A549 (cell line): ENCODE measurements around the gene SAMD13. TPM values are rescaled to one million over a fixed set of nuclear protein-coding genes. Genes with fewer than 3 reads are reported as not detected.

Experiments used
- ATAC-seq, 2 experiments: fragments of 200-7000 bp in 1 of 2; fragments of >200 bp in 1 of 2; cut with Nextera tagmentation in 1 of 2; cut with Tn5 transposase in 1 of 2; 3 replicates each; pipeline versions ENCODE4 v1.8.0 to v1.9.1; 2018 to 2020; ENCODE audit warnings: mild to moderate bottlenecking in 1 of 2, moderate library complexity in 1 of 2
- CTCF ChIA-PET: fragments of 300-600 bp; sonication (Branson Sonifier 250); formaldehyde crosslinking; extraction: SDS; loops from one replicate; lab custom pipeline; 2021; ENCODE audit warnings: antibody characterized with exemption, inconsistent platforms; lab: Yijun Ruan, JAX
- POLR2A ChIA-PET: fragments of 350-600 bp; formaldehyde crosslinking; extraction: SDS; loops from one replicate; lab custom pipeline; 2021; ENCODE audit warnings: antibody characterized with exemption, inconsistent platforms; lab: Yijun Ruan, JAX
- DNase-seq, 2 experiments: peaks; one replicate each; pipeline versions ENCODE4 v3.0.0 to v3.0.0-alpha.2; 2011 to 2016; ENCODE audit warnings: low read depth in 1 of 2, low spot score in 1 of 2
- FAIRE-seq: peaks from 2 replicates; lab custom pipeline; 2011; peaks lifted over from hg19 to GRCh38; lab: Jason Lieb, UNC
- H3K27ac ChIP-seq, 2 experiments: fragments of >200 bp; sonication (Bioruptor Twin); formaldehyde crosslinking; 3 replicates each; pipeline ENCODE4 v1.5.1; 2016 to 2017
- H3K4me1 ChIP-seq: fragments of >200 bp; sonication (Bioruptor Twin); formaldehyde crosslinking; 3 replicates; pipeline ENCODE4 v1.6.1; 2016
- H3K4me2 ChIP-seq: fragments of >200 bp; sonication (Bioruptor Twin); formaldehyde crosslinking; 3 replicates; pipeline ENCODE4 v1.6.1; 2016
- H3K4me3 ChIP-seq: fragments of >200 bp; sonication (Bioruptor Twin); formaldehyde crosslinking; 3 replicates; pipeline ENCODE4 v1.5.1; 2016
- H3K9me3 ChIP-seq: fragments of >200 bp; sonication (Bioruptor Twin); formaldehyde crosslinking; 3 replicates; pipeline ENCODE4 v1.6.1; 2016
- CBX8 ChIP-seq: fragments of 200-600 bp; sonication (generic); IDR thresholded peaks from 2 replicates; pipeline ENCODE4 v1.6.1; 2016
- CEBPB ChIP-seq, 2 experiments: fragments of >200 bp in 1 of 2; sonication (Bioruptor Twin) in 1 of 2; formaldehyde crosslinking in 1 of 2; IDR thresholded peaks; 2 replicates each; pipeline ENCODE4 v1.6.1; 2012 to 2016
- E2F6 ChIP-seq: IDR thresholded peaks from 2 replicates; pipeline ENCODE4 v1.6.1; 2012; ENCODE audit warnings: low read depth, borderline replicate concordance
- EHF ChIP-seq: fragments of 250-450 bp; sonication (Bioruptor Pico); IDR thresholded peaks from 2 replicates; pipeline ENCODE4 v1.5.0; 2020; ENCODE audit warnings: mild to moderate bottlenecking
- ESRRA ChIP-seq: fragments of 150-350 bp; IDR thresholded peaks from 2 replicates; pipeline ENCODE4 v1.6.1; 2014; ENCODE audit warnings: mild to moderate bottlenecking, low read length, borderline replicate concordance
- FOSL2 ChIP-seq, 2 experiments: fragments of 450-650 bp in 1 of 2; fragments of >200 bp in 1 of 2; sonication (Bioruptor Twin) in 1 of 2; formaldehyde crosslinking; IDR thresholded peaks; 2 replicates each; pipeline versions ENCODE4 v1.5.0 to v1.6.1; 2016 to 2020; ENCODE audit warnings: mild to moderate bottlenecking in 1 of 2, moderate library complexity in 1 of 2
- GATA3 ChIP-seq: IDR thresholded peaks from 2 replicates; pipeline ENCODE4 v1.6.1; 2012; ENCODE audit warnings: borderline replicate concordance
- HDAC2 ChIP-seq: fragments of 200-600 bp; sonication (generic); IDR thresholded peaks from 2 replicates; pipeline ENCODE4 v1.6.1; 2016
- HEYL ChIP-seq: fragments of 250-450 bp; sonication (Bioruptor Pico); IDR thresholded peaks from 2 replicates; pipeline ENCODE4 v1.8.0; 2021; ENCODE audit warnings: mild to moderate bottlenecking, moderate library complexity
- HMGXB4 ChIP-seq: fragments of 250-450 bp; sonication (Bioruptor Pico); IDR thresholded peaks from 2 replicates; pipeline ENCODE4 v1.5.0; 2021; ENCODE audit warnings: mild to moderate bottlenecking, moderate library complexity, borderline replicate concordance
- HOXB5 ChIP-seq: fragments of 250-450 bp; sonication (Bioruptor Pico); IDR thresholded peaks from 2 replicates; pipeline ENCODE4 v1.5.0; 2020; ENCODE audit warnings: mild to moderate bottlenecking, moderate library complexity
- JUN ChIP-seq, 2 experiments: fragments of >200 bp; sonication (Bioruptor Twin); formaldehyde crosslinking; IDR thresholded peaks; 2 replicates in 1 of 2; 3 replicates in 1 of 2; pipeline ENCODE4 v1.6.1; 2016 to 2017
- JUNB ChIP-seq: fragments of >200 bp; sonication (Bioruptor Twin); formaldehyde crosslinking; IDR thresholded peaks from 2 replicates; pipeline ENCODE4 v1.6.1; 2016
- MAFK ChIP-seq: fragments of 450-650 bp; IDR thresholded peaks from 2 replicates; pipeline ENCODE4 v1.6.1; 2014; ENCODE audit not compliant: partially characterized antibody
- NR3C1 ChIP-seq: fragments of >200 bp; sonication (Bioruptor Twin); formaldehyde crosslinking; IDR thresholded peaks from 3 replicates; pipeline ENCODE4 v1.6.1; 2017
- PHF8 ChIP-seq: fragments of 200-600 bp; sonication (generic); IDR thresholded peaks from 2 replicates; pipeline ENCODE4 v1.6.1; 2016; ENCODE audit warnings: low read depth, mild to moderate bottlenecking, antibody characterized with exemption, moderate library complexity, borderline replicate concordance
- POLR2A ChIP-seq: IDR thresholded peaks from 2 replicates; pipeline ENCODE4 v1.6.1; 2012; ENCODE audit warnings: mild to moderate bottlenecking, low read length
- POLR2AphosphoS2 ChIP-seq: conservative IDR thresholded peaks from 2 replicates; pipeline ENCODE4 v1.6.1; 2012; ENCODE audit warnings: low read length, improper control_type of control experiment, inconsistent platforms
- RCOR1 ChIP-seq: fragments of 150-350 bp; IDR thresholded peaks from 2 replicates; pipeline ENCODE4 v1.6.1; 2014; ENCODE audit warnings: antibody characterized with exemption, low read length, low read depth
- RFX5 ChIP-seq: fragments of 450-650 bp; IDR thresholded peaks from 2 replicates; pipeline ENCODE4 v1.7.1; 2014; ENCODE audit warnings: antibody characterized with exemption, mild to moderate bottlenecking, moderate library complexity
- SREBF2 ChIP-seq: fragments of 450-650 bp; IDR thresholded peaks from 2 replicates; pipeline ENCODE4 v1.6.1; 2014; ENCODE audit warnings: mild to moderate bottlenecking, moderate library complexity
- TFCP2L1 ChIP-seq: fragments of 250-450 bp; sonication (Bioruptor Pico); IDR thresholded peaks from 2 replicates; pipeline ENCODE4 v1.5.0; 2021; ENCODE audit warnings: mild to moderate bottlenecking
- TP53 ChIP-seq: fragments of 250-450 bp; sonication (Bioruptor Pico); IDR thresholded peaks from 2 replicates; pipeline ENCODE4 v1.5.0; 2021; ENCODE audit warnings: mild to moderate bottlenecking, moderate library complexity
- ZNF302 ChIP-seq: fragments of 250-450 bp; sonication (Bioruptor Pico); IDR thresholded peaks from 2 replicates; pipeline ENCODE4 v1.9.0; 2021; ENCODE audit warnings: inconsistent platforms, mild to moderate bottlenecking, moderate library complexity
- whole genome bisulfite sequencing: methylation state at CpG from one replicate; pipeline ENCODE4 v1.1.6; 2017; ENCODE audit errors: missing lambda C conversion rate; 5-methylcytosine and 5-hydroxymethylcytosine counted together
- polyA plus RNA-seq, 4 experiments: library from polyadenylated mRNA; depleted of rRNA in 3 of 4; stranded (reverse); fragments of >200 nt; fragmentation: RNase III in 1 of 4; extraction: RNeasy Plus Mini Kit Qiagen cat#74134 plus additional on column Dnase treatment in 1 of 4; gene quantifications; 2 replicates in 3 of 4; 3 replicates in 1 of 4; pipeline ENCODE4 v1.2.3, GENCODE V29; 2011 to 2017
- TF ChIP-seq, protein P1 (sequence below): fragments of >200 bp; sonication (Bioruptor Twin); formaldehyde crosslinking; IDR thresholded peaks from 3 replicates; pipeline ENCODE4 v1.6.1; 2016
- TF ChIP-seq, protein P2 (sequence below): fragments of >200 bp; sonication (Bioruptor Twin); formaldehyde crosslinking; IDR thresholded peaks from 2 replicates; pipeline ENCODE4 v1.6.1; 2016
- TF ChIP-seq, protein P3 (sequence below): IDR thresholded peaks from 2 replicates; pipeline ENCODE4 v1.6.1; 2012
- TF ChIP-seq, protein P4 (sequence below): fragments of 250-450 bp; sonication (Bioruptor Pico); IDR thresholded peaks from 2 replicates; pipeline ENCODE4 v1.5.0; 2020; ENCODE audit warnings: low read depth, mild to moderate bottlenecking, moderate library complexity

SAMD13 gene
- polyA plus RNA-seq, 2 of the 4 experiments (the other 2 are of a cell fraction) = 0.59 to 2.4 TPM

- CTCF ChIA-PET = no interaction called here
- Histone ChIP-seq H3K4me3 (no peak overlapping the region), H3K4me2 (no peak overlapping the region), H3K4me1 (no peaks in the 10 kb centered on the region), H3K9me3 (no peaks in the 10 kb centered on the region), H3K27ac (no peak overlapping the region)
- ATAC-seq = no peak
- no peak for FAIRE-seq
- WGBS = 73% methylated on average over 3 of the region's 3 CpGs
- POLR2A ChIA-PET = no interaction called here
- no peak for TF ChIP-seq NR3C1
- TF ChIP-seq, protein P1, sequence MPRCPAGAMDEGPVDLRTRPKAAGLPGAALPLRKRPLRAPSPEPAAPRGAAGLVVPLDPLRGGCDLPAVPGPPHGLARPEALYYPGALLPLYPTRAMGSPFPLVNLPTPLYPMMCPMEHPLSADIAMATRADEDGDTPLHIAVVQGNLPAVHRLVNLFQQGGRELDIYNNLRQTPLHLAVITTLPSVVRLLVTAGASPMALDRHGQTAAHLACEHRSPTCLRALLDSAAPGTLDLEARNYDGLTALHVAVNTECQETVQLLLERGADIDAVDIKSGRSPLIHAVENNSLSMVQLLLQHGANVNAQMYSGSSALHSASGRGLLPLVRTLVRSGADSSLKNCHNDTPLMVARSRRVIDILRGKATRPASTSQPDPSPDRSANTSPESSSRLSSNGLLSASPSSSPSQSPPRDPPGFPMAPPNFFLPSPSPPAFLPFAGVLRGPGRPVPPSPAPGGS = no peak
- TF ChIP-seq JUN (IDR thresholded peaks at IDR 0.05) = no peak
- TF ChIP-seq HEYL (CRISPR knock-in tag) = no peak
- TF ChIP-seq HDAC2 = no peak
- no peak for TF ChIP-seq SREBF2
- no peak for TF ChIP-seq RFX5
- TF ChIP-seq CBX8 = no peak
- TF ChIP-seq, protein P2, sequence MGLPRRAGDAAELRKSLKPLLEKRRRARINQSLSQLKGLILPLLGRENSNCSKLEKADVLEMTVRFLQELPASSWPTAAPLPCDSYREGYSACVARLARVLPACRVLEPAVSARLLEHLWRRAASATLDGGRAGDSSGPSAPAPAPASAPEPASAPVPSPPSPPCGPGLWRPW = no peak
- TF ChIP-seq, protein P3, sequence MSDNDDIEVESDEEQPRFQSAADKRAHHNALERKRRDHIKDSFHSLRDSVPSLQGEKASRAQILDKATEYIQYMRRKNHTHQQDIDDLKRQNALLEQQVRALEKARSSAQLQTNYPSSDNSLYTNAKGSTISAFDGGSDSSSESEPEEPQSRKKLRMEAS = no peak
- TF ChIP-seq ZNF302 (CRISPR knock-in tag) = no peak
- TF ChIP-seq E2F6 = no peak
- no peak for TF ChIP-seq CEBPB (IDR thresholded peaks at IDR 0.05)
- no peak for TF ChIP-seq TFCP2L1
- no peak for TF ChIP-seq RCOR1
- no peak for TF ChIP-seq HMGXB4 (CRISPR knock-in tag)
- no peak for TF ChIP-seq GATA3
- TF ChIP-seq POLR2AphosphoS2 = no peak
- TF ChIP-seq EHF (CRISPR knock-in tag) = no peak
- no peak for TF ChIP-seq POLR2A
- no peak for DNase-seq
These were observed 54.0 kb downstream of the SAMD13 start for GRCh38 chr1:84355556-84355955.

GRCh38 chr1:84356881-84357280, 55.4 kb downstream of the SAMD13 start:
- POLR2A ChIA-PET = no interaction called here
- WGBS = 35% methylated on average over 1 of the region's 1 CpG

More at GRCh38 chr1:84356881-84357280, 55.4 kb downstream of the SAMD13 start:
- Histone ChIP-seq H3K4me2 (no peak overlapping the region), H3K27ac (no peak overlapping the region), H3K4me1 (no peaks in the 10 kb centered on the region), H3K4me3 (no peak overlapping the region), H3K9me3 (no peaks in the 10 kb centered on the region)
- DNase-seq = no peak
- TF ChIP-seq HOXB5 (no peak), HDAC2 (no peak), CEBPB (IDR thresholded peaks at IDR 0.05) (no peak), TP53 (CRISPR knock-in tag) (no peak), MAFK (no peak), ESRRA (no peak), FOSL2 (IDR thresholded peaks at IDR 0.05) (no peak), FOSL2 (CRISPR knock-in tag; IDR thresholded peaks at IDR 0.05) (no peak), PHF8 (no peak), JUNB (no peak)
- TF ChIP-seq, protein P4, sequence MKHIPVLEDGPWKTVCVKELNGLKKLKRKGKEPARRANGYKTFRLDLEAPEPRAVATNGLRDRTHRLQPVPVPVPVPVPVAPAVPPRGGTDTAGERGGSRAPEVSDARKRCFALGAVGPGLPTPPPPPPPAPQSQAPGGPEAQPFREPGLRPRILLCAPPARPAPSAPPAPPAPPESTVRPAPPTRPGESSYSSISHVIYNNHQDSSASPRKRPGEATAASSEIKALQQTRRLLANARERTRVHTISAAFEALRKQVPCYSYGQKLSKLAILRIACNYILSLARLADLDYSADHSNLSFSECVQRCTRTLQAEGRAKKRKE (CRISPR knock-in tag) = no peak
- CTCF ChIA-PET = no interaction called here
- no peak for FAIRE-seq
- ATAC-seq = no peak
